Measurements from ENCODE around the gene CCDC116. TPM values are rescaled to one million over a fixed set of nuclear protein-coding genes. Genes with fewer than 3 reads are reported as not detected.
A peak's percentile ranks its signal among the peaks of the same experiment; 100 is the strongest.

CCDC116 gene
- total RNA-seq, 6 experiments from 2014 or later, result not detected

DNA sequence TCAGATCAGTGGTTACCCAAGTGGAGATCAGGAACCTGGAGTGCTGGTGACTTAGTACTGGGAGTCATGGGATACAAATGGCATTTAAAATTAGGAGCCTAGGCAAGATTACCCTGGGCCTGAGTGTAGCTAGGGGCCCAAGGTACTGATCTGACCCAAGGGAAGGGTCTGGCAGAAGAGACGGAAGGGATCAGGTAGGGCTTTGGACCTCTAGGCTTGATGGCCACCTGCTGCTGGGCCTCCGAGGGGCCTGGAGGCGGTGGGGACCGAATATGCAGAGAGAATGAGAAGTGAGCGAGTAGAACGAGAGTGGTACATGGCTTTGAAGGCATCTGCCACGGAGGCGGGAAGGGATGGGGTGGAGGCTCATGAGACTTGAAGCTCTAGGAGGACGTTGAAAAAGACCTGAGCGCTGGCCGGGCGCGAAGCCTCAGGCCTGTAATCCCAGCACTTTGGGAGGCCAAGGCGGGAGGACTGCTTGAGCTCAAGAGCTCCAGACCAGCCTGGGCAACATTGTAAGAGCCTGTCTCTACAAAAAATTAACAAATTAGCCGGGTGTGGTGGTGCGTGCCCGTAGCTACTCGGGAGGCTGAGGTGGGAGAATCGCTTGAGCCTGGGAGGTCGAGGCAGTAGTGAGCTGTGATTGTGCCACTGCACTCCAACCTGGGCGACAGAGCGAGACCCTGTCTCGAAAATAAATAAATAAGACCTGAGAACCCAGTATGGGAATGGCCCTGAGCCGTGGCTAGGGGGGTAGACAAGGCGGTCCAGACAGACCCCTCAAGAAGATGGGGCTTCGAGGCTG is 32.7 kb downstream of the CCDC116 start:
- intact Hi-C loops (cut with DNase I), result no loop called here
- Histone ChIP-seq H3K36me3 (peaks cover 0 to under 1% (median 0%) of the 10 kb centered on the region in 4 donors), H3K4me3 (peak overlapping the region; percentile 64 to 75 (median 67)), H3K27ac (peak overlapping the region; percentile 86 to 87 (median 86)), H3K27me3 (no peaks in the 10 kb centered on the region), H3K4me1 (peaks cover 0 to 6% (median 1%) of the 10 kb centered on the region in 4 donors), H3K9me3 (no peaks in the 10 kb centered on the region)
- 55% methylated on average over 16 of the region's 26 CpGs for WGBS (ENCODE audit: insufficient coverage, low coverage, low lambda C conversion rate, missing lambda C conversion rate)
- DNase-seq (no peak), ATAC-seq (no peak)
- no peak for TF ChIP-seq CTCF (IDR thresholded peaks at IDR 0.05)
- TF ChIP-seq POLR2A (IDR thresholded peaks at IDR 0.05), result no peak

GRCh38 chr22:21666786-21667185 is 34.2 kb downstream of the CCDC116 start:
- no peaks in the 10 kb centered on the region for H3K27me3 ChIP-seq
- no peaks in the 10 kb centered on the region for H3K9me3 ChIP-seq
- intact Hi-C loops (cut with DNase I), result no loop called here
- no peak for ATAC-seq
- WGBS (ENCODE audit: insufficient coverage, low coverage, low lambda C conversion rate, missing lambda C conversion rate), result 68% methylated on average over 4 of the region's 16 CpGs
- peaks cover 0 to 6% (median 1%) of the 10 kb centered on the region in 4 donors for H3K4me1 ChIP-seq
- H3K36me3 ChIP-seq, result peaks cover 0 to 15% (median 3%) of the 10 kb centered on the region in 4 donors
- peak overlapping the region; percentile 64 to 75 (median 67) for H3K4me3 ChIP-seq
- H3K27ac ChIP-seq, result peak overlapping the region; percentile 86 to 87 (median 86)
- DNase-seq, result no peak
- no peak for TF ChIP-seq CTCF (IDR thresholded peaks at IDR 0.05)
- no peak for TF ChIP-seq POLR2A (IDR thresholded peaks at IDR 0.05)

DNA sequence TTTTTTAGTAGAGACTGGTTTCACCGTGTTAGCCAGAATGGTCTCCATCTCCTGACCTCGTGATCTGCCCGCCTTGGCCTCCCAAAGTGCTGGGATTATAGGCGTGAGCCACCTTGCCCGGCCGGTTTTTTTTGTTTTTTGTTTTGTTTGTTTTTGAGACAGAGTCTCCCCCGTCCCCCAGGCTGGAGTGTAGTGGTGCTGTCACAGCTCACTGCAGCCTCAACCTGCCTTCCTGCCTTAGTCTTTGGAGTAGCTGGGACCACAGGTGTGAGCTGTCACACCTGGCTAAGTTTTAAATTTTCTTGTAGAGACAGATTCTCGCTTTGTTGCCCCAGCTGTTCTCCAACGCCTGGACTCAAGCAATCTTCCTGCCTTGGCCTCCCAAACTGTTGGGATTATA is 36.5 kb downstream of the CCDC116 start:
- Histone ChIP-seq H3K27ac (no peak overlapping the region), H3K9me3 (no peaks in the 10 kb centered on the region), H3K27me3 (no peaks in the 10 kb centered on the region), H3K4me1 (peaks cover 0 to 11% (median 1%) of the 10 kb centered on the region in 4 donors), H3K4me3 (no peak overlapping the region), H3K36me3 (peaks cover 0 to 28% (median 8%) of the 10 kb centered on the region in 4 donors)
- no peak for TF ChIP-seq CTCF (IDR thresholded peaks at IDR 0.05)
- no peak for TF ChIP-seq POLR2A (IDR thresholded peaks at IDR 0.05)
- intact Hi-C loops (cut with DNase I), result no loop called here
- 87% methylated on average over 9 of the region's 9 CpGs for WGBS (ENCODE audit: insufficient coverage, low coverage, low lambda C conversion rate, missing lambda C conversion rate)
- DNase-seq, result no peak
- no peak for ATAC-seq

DNA sequence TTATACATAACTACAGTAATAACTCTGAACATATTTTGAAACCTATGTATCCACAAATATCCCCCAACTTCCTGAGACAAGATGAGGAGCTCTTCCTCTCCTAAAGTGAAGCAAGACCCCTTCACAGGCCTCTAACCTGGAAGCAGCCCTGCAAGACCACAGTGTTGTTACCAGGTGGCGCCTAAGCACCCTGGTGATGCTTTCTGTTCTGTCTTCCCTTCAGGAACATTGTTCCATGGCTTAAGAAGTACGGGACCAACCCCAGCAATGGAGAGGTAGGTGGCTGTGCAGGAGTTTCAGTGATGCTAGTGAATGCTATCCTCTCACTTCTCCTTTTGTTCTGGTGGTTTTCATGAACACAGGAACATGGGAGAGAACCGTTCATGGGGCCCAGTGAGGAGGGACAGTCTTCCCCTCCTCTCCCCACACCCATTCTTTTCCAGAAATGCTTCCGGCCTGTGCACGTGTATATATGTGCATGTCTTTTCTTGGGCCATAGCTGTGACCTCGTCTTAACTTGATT is 39.6 kb downstream of the CCDC116 start:
- 80% methylated on average over 5 of the region's 6 CpGs for WGBS (ENCODE audit: insufficient coverage, low coverage, low lambda C conversion rate, missing lambda C conversion rate)
- Histone ChIP-seq H3K4me1 (peaks cover 0 to 25% (median 0%) of the 10 kb centered on the region in 4 donors), H3K36me3 (peaks cover 0 to 28% (median 8%) of the 10 kb centered on the region in 4 donors), H3K27me3 (no peaks in the 10 kb centered on the region), H3K9me3 (no peaks in the 10 kb centered on the region), H3K4me3 (no peak overlapping the region), H3K27ac (no peak overlapping the region)
- TF ChIP-seq POLR2A (IDR thresholded peaks at IDR 0.05) (no peak), CTCF (IDR thresholded peaks at IDR 0.05) (no peak)
- no peak for DNase-seq
- ATAC-seq, result no peak
- intact Hi-C loops (cut with DNase I), result no loop called here
